Measurements from ENCODE around the gene CREB3L4. TPM values are rescaled to one million over a fixed set of nuclear protein-coding genes. Genes with fewer than 3 reads are reported as not detected.

The CREB3L4 gene
- total and polyA plus RNA-seq, 2 of the 13 experiments (the other 11 are each of a cell fraction or from before 2014, with no cell fraction given), result 9.9 to 18.7 TPM

- TF ChIP-seq MTA3 (CRISPR knock-in tag; IDR thresholded peaks at IDR 0.05), result no peak
- peak; percentile 85; the same call in 1 of the 2 replicates for TF ChIP-seq ZNF343 (CRISPR knock-in tag; IDR thresholded peaks at IDR 0.05)
- 0 out of 2 replicates have a peak, but pooled peaks have one; percentile 68 for TF ChIP-seq ZFP36L2 (CRISPR knock-in tag; IDR thresholded peaks at IDR 0.05)
- peak; percentile 91; the same call in 1 of the 2 replicates for TF ChIP-seq ZNF788 (CRISPR knock-in tag; IDR thresholded peaks at IDR 0.05; ENCODE audit: borderline replicate concordance)
- peak; percentile 89 for TF ChIP-seq ZNF510 (CRISPR knock-in tag; IDR thresholded peaks at IDR 0.05; ENCODE audit: low read depth)
- peak; percentile 77; the same call in 1 of the 2 replicates for TF ChIP-seq ZNF83 (CRISPR knock-in tag; IDR thresholded peaks at IDR 0.05; ENCODE audit: borderline replicate concordance)
- no peak; the same call in 1 of the 2 replicates for TF ChIP-seq ZSCAN30 (CRISPR knock-in tag; IDR thresholded peaks at IDR 0.05)
- no peak for TF ChIP-seq FOXP1 (IDR thresholded peaks at IDR 0.05)
- TF ChIP-seq FOXP1 (CRISPR knock-in tag; IDR thresholded peaks at IDR 0.05), result peak; percentile 14; the same call in 1 of the 2 replicates
- TF ChIP-seq POLR2AphosphoS5 (IDR thresholded peaks at IDR 0.05; ENCODE audit: low read depth, low read length), result peak; percentile 86
- TF ChIP-seq, protein P1, sequence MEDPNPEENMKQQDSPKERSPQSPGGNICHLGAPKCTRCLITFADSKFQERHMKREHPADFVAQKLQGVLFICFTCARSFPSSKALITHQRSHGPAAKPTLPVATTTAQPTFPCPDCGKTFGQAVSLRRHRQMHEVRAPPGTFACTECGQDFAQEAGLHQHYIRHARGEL (CRISPR knock-in tag; IDR thresholded peaks at IDR 0.05), result no peak
- no peak for TF ChIP-seq HNF4G (IDR thresholded peaks at IDR 0.05; ENCODE audit: borderline replicate concordance, low read depth, low read length)
- no peak for TF ChIP-seq HNF4G (CRISPR knock-in tag; IDR thresholded peaks at IDR 0.05; ENCODE audit: borderline replicate concordance, low read depth)
- peak; percentile 94 for TF ChIP-seq MAX (IDR thresholded peaks at IDR 0.05)
- no peak for TF ChIP-seq AHR (CRISPR knock-in tag; IDR thresholded peaks at IDR 0.05)
- no peak for TF ChIP-seq U2AF1 (optimal IDR thresholded peaks at IDR 0.05; ENCODE audit: low read depth, low read length)
- TF ChIP-seq, protein P2, sequence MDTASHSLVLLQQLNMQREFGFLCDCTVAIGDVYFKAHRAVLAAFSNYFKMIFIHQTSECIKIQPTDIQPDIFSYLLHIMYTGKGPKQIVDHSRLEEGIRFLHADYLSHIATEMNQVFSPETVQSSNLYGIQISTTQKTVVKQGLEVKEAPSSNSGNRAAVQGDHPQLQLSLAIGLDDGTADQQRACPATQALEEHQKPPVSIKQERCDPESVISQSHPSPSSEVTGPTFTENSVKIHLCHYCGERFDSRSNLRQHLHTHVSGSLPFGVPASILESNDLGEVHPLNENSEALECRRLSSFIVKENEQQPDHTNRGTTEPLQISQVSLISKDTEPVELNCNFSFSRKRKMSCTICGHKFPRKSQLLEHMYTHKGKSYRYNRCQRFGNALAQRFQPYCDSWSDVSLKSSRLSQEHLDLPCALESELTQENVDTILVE (CRISPR knock-in tag; IDR thresholded peaks at IDR 0.05), result peak; percentile 85
- peak; percentile 83 for TF ChIP-seq MEIS1 (CRISPR knock-in tag; IDR thresholded peaks at IDR 0.05; ENCODE audit: borderline replicate concordance)
- TF ChIP-seq ZNF383 (CRISPR knock-in tag; IDR thresholded peaks at IDR 0.05; ENCODE audit: borderline replicate concordance), result no peak
- no peak for TF ChIP-seq ZNF30 (CRISPR knock-in tag; IDR thresholded peaks at IDR 0.05)
- TF ChIP-seq ZMYM3 (CRISPR knock-in tag; IDR thresholded peaks at IDR 0.05), result peak; percentile 90
- no peak for TF ChIP-seq PLSCR1 (CRISPR knock-in tag; IDR thresholded peaks at IDR 0.05; ENCODE audit: borderline replicate concordance)
- TF ChIP-seq ISX (CRISPR knock-in tag; conservative IDR thresholded peaks at IDR 0.05), result no peak
- TF ChIP-seq, protein P3, sequence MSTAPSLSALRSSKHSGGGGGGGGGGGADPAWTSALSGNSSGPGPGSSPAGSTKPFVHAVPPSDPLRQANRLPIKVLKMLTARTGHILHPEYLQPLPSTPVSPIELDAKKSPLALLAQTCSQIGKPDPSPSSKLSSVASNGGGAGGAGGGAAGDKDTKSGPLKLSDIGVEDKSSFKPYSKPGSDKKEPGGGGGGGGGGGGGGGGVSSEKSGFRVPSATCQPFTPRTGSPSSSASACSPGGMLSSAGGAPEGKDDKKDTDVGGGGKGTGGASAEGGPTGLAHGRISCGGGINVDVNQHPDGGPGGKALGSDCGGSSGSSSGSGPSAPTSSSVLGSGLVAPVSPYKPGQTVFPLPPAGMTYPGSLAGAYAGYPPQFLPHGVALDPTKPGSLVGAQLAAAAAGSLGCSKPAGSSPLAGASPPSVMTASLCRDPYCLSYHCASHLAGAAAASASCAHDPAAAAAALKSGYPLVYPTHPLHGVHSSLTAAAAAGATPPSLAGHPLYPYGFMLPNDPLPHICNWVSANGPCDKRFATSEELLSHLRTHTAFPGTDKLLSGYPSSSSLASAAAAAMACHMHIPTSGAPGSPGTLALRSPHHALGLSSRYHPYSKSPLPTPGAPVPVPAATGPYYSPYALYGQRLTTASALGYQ (CRISPR knock-in tag; IDR thresholded peaks at IDR 0.05), result peak; percentile 74; the same call in 1 of the 2 replicates
- TF ChIP-seq KLF12 (CRISPR knock-in tag; IDR thresholded peaks at IDR 0.05; ENCODE audit: borderline replicate concordance), result no peak; the same call in 1 of the 2 replicates
- peak; percentile 53; the same call in 1 of the 2 replicates for TF ChIP-seq ZNF143 (CRISPR knock-in tag; IDR thresholded peaks at IDR 0.05)
- peak; percentile 85; the same call in 1 of the 2 replicates for TF ChIP-seq ARNT2 (CRISPR knock-in tag; IDR thresholded peaks at IDR 0.05; ENCODE audit: low read depth)
These were observed at the start of gene CREB3L4 (continued) for GRCh38 chr1:153967107-153967999.

Measured in HepG2 (cell line).